ENCODE measurements around the gene GALNT8.

The GALNT8 gene

GRCh38 chr12:4719821-4720636, at the start of gene GALNT8:
Gene GALNT8 (plus strand): TSS chr12:4720400. CDS start chr12:4720678, 278 bp downstream.
- TF ChIP-seq CTCF (IDR thresholded peaks at IDR 0.05; ENCODE audit: low read depth, low read length): no peak
- no peak within 1 kb of the TSS for H3K4me3 ChIP-seq (ENCODE audit: low read depth, low read length)

GRCh38 chr12:4679711-4680110, 40.5 kb upstream of the GALNT8 start:
- no peak overlapping the region for H3K4me3 ChIP-seq (ENCODE audit: low read depth, low read length)
- no peak for TF ChIP-seq CTCF (IDR thresholded peaks at IDR 0.05; ENCODE audit: low read depth, low read length)

GRCh38 chr12:4681732-4682131, 38.5 kb upstream of the GALNT8 start:
- no peak overlapping the region for H3K4me3 ChIP-seq (ENCODE audit: low read depth, low read length)
- no peak for TF ChIP-seq CTCF (IDR thresholded peaks at IDR 0.05; ENCODE audit: low read depth, low read length)

- no peak for TF ChIP-seq CTCF (IDR thresholded peaks at IDR 0.05; ENCODE audit: low read depth, low read length)
- H3K4me3 ChIP-seq (ENCODE audit: low read depth, low read length): no peak overlapping the region
Measured at GRCh38 chr12:4685317-4685716, 34.9 kb upstream of the GALNT8 start.

- TF ChIP-seq CTCF (IDR thresholded peaks at IDR 0.05; ENCODE audit: low read depth, low read length): no peak
Measured at GRCh38 chr12:4690760-4691159, 29.4 kb upstream of the GALNT8 start.

GRCh38 chr12:4700621-4701026, 19.6 kb upstream of the GALNT8 start:
- H3K4me3 ChIP-seq (ENCODE audit: low read depth, low read length): no peak overlapping the region
- no peak for TF ChIP-seq CTCF (IDR thresholded peaks at IDR 0.05; ENCODE audit: low read depth, low read length)

More at GRCh38 chr12:4690760-4691159, 29.4 kb upstream of the GALNT8 start:
- H3K4me3 ChIP-seq (ENCODE audit: low read depth, low read length): no peak overlapping the region

- no peak for TF ChIP-seq CTCF (IDR thresholded peaks at IDR 0.05; ENCODE audit: low read depth, low read length)
- H3K4me3 ChIP-seq (ENCODE audit: low read depth, low read length): no peak overlapping the region
Measured at GRCh38 chr12:4701395-4702190, 18.6 kb upstream of the GALNT8 start.
